ENCODE measurements around the gene KIF4A. TPM values are rescaled to one million over a fixed set of nuclear protein-coding genes. Genes with fewer than 3 reads are reported as not detected.
"Not testable (repeated sequence)": the region's sequence is repeated elsewhere in the genome, so short reads cannot be mapped to it uniquely, and the experiment has no call there.

Gene KIF4A
- total RNA-seq, 4 donors from 2014 or later, result 1.3 to 17.3 (median 4.6) TPM

- Histone ChIP-seq H3K9me3 (no peaks in the 10 kb centered on the region), H3K27ac (no peak overlapping the region), H3K4me3 (no peak overlapping the region), H3K4me1 (no peaks in the 10 kb centered on the region), H3K27me3 (no peaks in the 10 kb centered on the region), H3K36me3 (no peaks in the 10 kb centered on the region)
- DNase-seq, result no peak
- TF ChIP-seq CTCF (IDR thresholded peaks at IDR 0.05), result no peak
- TF ChIP-seq POLR2A (IDR thresholded peaks at IDR 0.05), result no peak
Measured at GRCh38 chrX:70386235-70386634, 96.3 kb downstream of the KIF4A start.

DNA sequence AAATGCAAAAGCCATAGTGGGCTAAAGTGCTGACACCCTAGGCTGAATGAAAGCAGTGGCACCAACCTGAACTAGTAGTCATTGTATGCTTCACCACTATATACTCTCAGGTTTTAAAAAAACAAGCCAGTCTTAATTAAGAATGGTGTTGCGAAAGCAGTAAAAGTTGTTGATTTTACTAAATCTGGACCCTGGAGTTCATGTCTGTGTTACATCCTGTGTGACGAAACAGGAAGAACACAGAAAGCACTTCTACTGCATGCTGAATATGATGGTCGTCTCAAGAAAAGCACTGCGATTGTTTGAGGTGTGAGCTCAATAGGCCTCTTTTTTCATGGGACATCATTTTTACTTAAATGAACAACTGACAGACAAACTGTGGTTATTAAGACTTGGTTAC lies 109.0 kb downstream of the KIF4A start:
- Histone ChIP-seq H3K27me3 (no peaks in the 10 kb centered on the region), H3K36me3 (no peaks in the 10 kb centered on the region), H3K9me3 (no peaks in the 10 kb centered on the region), H3K4me1 (no peaks in the 10 kb centered on the region), H3K4me3 (no peak overlapping the region), H3K27ac (no peak overlapping the region)
- TF ChIP-seq POLR2A (IDR thresholded peaks at IDR 0.05) (no peak), CTCF (IDR thresholded peaks at IDR 0.05) (no peak)
- DNase-seq, result no peak

DNA sequence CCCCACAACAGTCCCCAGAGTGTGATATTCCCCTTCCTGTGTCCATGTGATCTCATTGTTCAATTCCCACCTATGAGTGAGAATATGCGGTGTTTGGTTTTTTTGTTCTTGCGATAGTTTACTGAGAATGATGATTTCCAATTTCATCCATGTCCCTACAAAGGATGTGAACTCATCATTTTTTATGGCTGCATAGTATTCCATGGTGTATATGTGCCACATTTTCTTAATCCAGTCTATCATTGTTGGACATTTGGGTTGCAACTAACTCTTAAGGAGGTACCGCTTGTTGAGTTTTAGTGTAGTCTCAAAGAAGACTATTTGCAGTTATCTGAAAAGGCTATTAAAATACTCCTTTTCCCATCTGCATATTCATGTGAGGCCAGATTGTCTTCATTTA lies 110.3 kb downstream of the KIF4A start:
- not testable (repeated sequence) for H3K4me1 ChIP-seq, H3K27ac ChIP-seq, H3K36me3 ChIP-seq, H3K4me3 ChIP-seq, H3K27me3 ChIP-seq, DNase-seq, H3K9me3 ChIP-seq

GRCh38 chrX:70402721-70403120 lies 112.8 kb downstream of the KIF4A start:
- H3K27me3 ChIP-seq, result no peaks in the 10 kb centered on the region

DNA sequence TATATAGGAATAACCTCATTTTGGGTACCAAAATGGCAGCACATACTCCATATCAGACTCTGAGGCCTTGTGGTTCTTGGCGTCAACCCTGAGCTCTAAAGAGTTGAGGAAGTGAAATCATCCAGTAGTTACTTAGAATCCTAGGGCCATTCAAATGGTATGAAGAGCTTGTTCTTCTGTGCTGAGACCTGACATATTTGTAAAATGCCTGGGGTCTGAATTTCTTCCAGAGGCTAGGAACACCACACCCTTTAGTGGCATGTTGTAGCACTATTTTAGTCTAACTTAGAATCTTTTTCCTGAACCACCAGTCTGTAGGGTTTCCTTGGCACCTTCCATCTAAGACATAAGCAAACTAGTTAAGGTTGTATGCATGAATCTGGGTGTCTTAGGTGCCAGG lies 115.1 kb downstream of the KIF4A start:
- Histone ChIP-seq H3K27me3 (no peaks in the 10 kb centered on the region), H3K4me1 (no peaks in the 10 kb centered on the region), H3K9me3 (no peaks in the 10 kb centered on the region), H3K4me3 (no peak overlapping the region), H3K36me3 (no peaks in the 10 kb centered on the region), H3K27ac (no peak overlapping the region)
- TF ChIP-seq POLR2A (IDR thresholded peaks at IDR 0.05) (no peak), CTCF (IDR thresholded peaks at IDR 0.05) (no peak)
- DNase-seq, result no peak

More at GRCh38 chrX:70402721-70403120, 112.8 kb downstream of the KIF4A start:
- H3K36me3 ChIP-seq, result no peaks in the 10 kb centered on the region
- no peak overlapping the region for H3K27ac ChIP-seq
- H3K4me1 ChIP-seq, result no peaks in the 10 kb centered on the region
- no peaks in the 10 kb centered on the region for H3K9me3 ChIP-seq
- no peak overlapping the region for H3K4me3 ChIP-seq
- DNase-seq, result no peak
- TF ChIP-seq POLR2A (IDR thresholded peaks at IDR 0.05), result no peak
- no peak for TF ChIP-seq CTCF (IDR thresholded peaks at IDR 0.05)

DNA sequence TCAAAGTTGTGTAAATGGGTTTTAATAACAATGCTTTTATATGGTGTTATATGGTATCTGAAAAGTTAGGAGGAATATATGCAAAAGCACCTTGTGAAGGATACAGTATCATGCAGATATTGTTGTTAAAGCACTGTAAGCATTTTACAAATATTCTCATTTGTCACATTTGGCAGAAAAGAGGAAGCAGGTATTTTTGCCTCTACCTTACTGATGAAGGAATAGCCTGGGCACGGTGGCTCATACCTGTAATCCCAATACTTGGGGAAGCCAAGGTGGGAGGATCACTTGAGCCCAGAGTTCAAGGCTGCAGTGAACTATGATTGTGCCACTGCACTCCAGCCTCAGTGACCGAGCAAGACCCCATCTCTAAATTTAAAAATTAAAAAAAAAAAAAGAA lies 121.0 kb downstream of the KIF4A start:
- TF ChIP-seq CTCF (IDR thresholded peaks at IDR 0.05), result no peak
- no peak for TF ChIP-seq POLR2A (IDR thresholded peaks at IDR 0.05)
- Histone ChIP-seq H3K27ac (no peak overlapping the region), H3K27me3 (no peaks in the 10 kb centered on the region), H3K36me3 (no peaks in the 10 kb centered on the region), H3K4me1 (no peaks in the 10 kb centered on the region), H3K4me3 (no peak overlapping the region), H3K9me3 (no peaks in the 10 kb centered on the region)
- no peak for DNase-seq

Measured in Peyer's patch (tissue), 4 donors.